Activated naive CD4-positive, alpha-beta T cell treated with Interleukin-2 at 50 U/mL for 16 hours (primary cell): ENCODE data around the gene CNTNAP4.

Experiments used
- DNase-seq: peaks from one replicate; pipeline ENCODE4 v3.0.0-alpha.2; 2020

Gene CNTNAP4

GRCh38 chr16:76309639-76310335, 32.6 kb downstream of the CNTNAP4 start:
- no peak for DNase-seq

DNA sequence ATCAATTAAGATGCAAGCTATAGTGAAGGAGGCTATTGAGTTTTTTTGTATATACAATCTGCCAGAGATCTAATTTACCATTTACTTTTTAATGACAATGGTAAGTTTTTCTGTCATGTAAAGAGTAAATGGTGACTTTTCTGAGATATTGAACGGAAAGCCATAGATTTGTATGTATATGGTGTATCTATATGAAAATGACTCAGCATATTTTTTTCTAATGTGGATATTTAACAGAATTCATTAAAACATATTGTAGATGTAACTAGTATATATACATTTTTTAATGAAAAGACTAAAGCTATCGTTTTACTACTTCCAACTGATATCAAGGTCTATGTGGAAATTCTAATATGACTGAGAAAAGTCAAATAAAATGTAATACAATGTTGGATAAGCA, 34.1 kb downstream of the CNTNAP4 start:
- DNase-seq = no peak

DNA sequence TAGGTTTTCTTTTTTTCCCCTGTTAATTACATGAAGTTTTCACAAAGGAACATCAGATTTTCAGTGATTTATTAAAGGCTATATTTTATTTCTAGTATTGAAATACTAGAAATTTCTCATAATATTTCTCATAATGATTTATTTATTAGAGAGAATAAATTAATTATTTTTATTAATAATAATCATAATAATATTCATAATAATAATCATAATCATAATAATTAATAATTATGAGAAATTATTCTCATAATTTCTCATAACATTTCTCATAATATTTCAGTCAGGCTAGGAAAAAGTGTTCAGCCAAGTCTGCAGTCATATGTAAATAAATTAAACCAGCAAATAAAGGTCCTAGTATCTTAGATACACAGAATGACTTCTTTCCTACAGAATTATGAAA, 41.4 kb downstream of the CNTNAP4 start:
- no peak for DNase-seq

DNA sequence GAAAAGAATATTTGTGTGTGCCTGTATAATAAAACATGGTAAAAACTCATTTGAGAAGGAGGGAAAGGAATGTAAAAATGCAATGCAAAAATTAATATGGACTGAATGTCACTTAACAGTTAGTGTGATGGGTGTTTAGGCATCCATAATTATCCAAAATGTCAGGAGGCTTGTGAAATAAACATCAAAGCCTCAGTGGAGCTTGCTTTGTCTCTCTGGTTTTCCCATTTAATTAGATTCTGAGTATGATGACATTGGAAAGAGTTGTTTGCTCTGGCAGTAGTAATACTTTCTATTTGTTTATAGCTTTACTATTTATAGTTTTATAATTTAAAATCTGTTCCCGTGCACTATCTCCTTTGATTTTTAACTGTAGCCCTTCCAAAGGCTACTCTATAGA, 51.9 kb downstream of the CNTNAP4 start:
- DNase-seq = no peak

DNA sequence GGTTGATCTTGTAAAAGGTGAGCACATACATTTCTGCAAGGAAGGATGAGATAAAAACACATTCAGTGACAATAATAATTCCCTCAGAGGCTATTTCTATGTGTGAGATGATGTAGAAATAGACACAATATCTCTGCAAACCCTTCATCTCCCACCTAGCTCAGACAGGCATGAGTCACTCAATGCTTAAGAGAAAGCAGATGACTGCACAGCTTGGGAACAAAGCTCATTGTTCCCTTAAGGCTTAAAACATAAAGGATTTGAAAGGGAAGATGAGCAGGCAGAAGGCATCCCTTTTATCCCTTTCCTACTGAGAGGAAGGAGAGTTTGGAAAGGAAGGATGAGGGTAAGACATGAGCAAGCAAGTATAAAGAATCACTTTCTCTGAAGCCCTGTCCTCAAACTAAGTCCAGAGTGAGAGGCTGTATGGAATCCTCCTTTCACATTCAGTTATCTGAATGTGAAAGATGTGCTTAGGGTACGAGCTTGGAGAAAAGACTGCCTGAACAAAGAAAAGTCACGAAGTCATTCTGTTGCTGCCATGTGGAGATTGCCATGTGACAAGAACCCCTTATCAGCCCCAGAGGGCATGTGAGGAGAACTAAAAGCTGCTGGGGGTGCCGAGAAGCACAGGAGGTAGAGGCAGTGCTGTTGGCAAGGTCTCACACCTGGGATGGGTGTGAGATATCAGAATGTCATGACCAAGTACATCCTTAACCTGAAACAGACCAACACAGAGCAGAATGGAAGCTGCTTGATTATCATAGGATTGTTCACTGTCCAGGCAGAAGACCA, 58.2 kb downstream of the CNTNAP4 start:
- no peak for DNase-seq

DNA sequence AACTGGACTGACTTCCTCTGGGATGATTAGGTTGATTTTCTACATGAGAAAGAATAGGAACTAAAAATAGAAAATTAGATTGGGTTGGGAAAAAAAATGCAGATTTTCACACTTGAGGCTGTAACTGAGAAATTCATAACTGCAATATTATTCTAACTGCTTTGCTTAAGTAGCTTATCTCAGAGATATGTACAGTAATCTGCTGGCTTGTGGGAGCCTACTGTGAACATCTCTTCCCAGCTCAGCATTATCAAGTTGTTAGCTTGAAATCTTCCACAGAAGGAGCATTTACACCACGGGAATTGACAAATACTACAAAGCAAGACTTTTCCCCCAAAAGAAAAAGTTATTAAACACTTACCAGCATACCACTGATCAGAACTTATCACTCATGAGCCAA, 58.9 kb downstream of the CNTNAP4 start:
- DNase-seq = no peak

GRCh38 chr16:76338472-76338871, 61.3 kb downstream of the CNTNAP4 start:
- no peak for DNase-seq

- no peak for DNase-seq
Observed at GRCh38 chr16:76343769-76344168, 66.6 kb downstream of the CNTNAP4 start.

GRCh38 chr16:76345163-76345661, 68.0 kb downstream of the CNTNAP4 start:
- no peak for DNase-seq

GRCh38 chr16:76346210-76346609, 69.0 kb downstream of the CNTNAP4 start:
- DNase-seq = no peak

- DNase-seq = no peak
Observed at GRCh38 chr16:76351441-76351840, 74.2 kb downstream of the CNTNAP4 start.

- DNase-seq = no peak
Observed at GRCh38 chr16:76360404-76360803, 83.2 kb downstream of the CNTNAP4 start.

DNA sequence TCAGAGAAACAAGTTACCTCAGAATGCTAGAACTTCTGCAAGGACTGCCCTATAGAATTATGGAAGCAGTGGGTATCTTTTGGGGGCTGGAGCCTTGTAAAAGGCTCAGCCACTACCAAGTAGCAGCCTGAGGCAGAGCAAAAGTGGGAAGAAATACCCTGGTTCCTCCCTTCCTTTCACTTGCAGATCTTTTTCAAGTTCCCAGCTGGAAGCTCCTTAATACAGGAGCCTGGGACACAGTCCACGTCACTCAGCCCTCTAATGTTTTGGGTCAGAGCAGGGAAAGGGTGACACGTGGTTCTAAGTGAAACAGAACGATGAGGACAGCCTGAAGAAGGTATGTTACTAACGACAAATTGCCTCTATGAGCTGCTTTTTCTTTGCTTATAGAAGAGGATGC, 93.1 kb downstream of the CNTNAP4 start:
- DNase-seq = no peak

- DNase-seq = no peak
Observed at GRCh38 chr16:76371441-76371840, 94.2 kb downstream of the CNTNAP4 start.

DNA sequence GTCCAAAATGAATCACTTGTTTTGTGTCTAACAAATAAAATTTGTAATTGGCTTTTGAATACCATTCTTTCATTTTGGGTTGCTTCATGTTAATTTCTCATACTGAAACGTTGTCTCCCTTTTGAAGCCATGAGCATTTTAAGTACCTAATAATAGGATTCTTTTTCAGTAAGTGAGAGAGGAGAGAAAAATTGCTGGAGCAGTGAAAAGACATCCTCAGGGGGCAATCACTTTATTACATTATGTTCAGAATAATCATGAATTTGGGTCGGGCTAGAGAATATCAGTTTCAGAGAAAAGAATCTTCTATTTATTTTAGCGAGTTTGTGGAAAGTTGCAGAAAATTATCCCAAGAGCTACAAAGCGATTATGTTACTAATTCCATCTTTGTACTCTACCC, 96.8 kb downstream of the CNTNAP4 start:
- no peak for DNase-seq

- no peak for DNase-seq
Observed at GRCh38 chr16:76376988-76377387, 99.8 kb downstream of the CNTNAP4 start.

DNA sequence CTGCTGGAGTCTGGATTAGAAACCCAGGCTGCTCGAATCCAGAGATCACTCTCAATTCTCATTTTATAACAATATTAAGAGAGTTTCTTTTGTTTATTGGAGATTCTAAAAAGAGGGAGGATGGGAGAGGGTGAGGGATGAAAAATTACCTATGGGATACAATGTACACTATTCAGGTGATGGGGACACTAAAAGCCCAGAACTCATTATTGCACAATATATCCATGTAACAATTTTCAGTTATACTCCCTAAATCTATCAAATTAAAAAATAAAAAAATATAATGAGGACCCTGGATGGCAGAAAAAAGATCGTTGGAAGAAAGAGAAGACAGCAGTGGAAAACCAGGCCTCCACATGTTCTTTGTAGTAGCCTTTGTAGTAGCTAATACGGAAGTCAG, 100.8 kb downstream of the CNTNAP4 start:
- DNase-seq = no peak

GRCh38 chr16:76381096-76381495, 103.9 kb downstream of the CNTNAP4 start:
- no peak for DNase-seq

- no peak for DNase-seq
Observed at GRCh38 chr16:76385601-76386230, 108.5 kb downstream of the CNTNAP4 start.

GRCh38 chr16:76386784-76387183, 109.6 kb downstream of the CNTNAP4 start:
- DNase-seq = no peak

DNA sequence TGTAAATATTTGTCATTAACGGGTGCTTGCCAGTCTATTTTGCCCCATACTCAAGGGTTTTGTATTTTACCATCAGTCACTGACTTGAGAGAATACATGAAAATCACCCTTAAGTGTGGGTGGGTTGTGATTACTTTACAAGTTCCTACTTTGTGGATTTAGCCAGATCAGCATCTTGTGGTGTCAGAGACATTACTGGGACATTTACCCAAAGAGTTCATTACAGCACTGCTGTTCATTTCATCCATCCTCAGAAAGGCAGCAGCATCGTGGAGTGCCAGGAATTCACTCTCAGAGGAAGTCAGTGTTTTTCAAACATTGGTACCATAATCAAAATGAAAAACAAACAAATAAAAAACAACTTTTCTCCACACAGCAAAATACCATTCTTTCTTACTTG, 110.8 kb downstream of the CNTNAP4 start:
- no peak for DNase-seq

DNA sequence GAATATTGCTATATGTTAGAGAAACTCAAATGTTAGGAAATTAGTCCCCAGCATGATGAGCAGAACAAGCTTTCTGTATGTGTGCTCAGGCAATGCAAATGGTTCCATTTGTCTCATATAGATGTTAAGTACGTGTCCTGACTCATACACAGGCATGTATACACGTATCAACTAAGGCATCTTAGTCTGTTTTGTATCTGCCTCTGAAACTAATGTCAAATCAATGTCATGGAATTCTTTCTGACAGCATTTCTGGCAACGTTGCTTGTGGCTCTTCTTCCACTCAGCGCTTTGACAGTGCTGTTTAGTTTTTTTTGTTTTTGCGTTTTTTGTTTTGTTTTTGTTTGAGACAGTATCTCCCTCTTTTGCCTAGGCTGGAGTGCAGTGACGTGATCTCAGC, 111.9 kb downstream of the CNTNAP4 start:
- no peak for DNase-seq

DNA sequence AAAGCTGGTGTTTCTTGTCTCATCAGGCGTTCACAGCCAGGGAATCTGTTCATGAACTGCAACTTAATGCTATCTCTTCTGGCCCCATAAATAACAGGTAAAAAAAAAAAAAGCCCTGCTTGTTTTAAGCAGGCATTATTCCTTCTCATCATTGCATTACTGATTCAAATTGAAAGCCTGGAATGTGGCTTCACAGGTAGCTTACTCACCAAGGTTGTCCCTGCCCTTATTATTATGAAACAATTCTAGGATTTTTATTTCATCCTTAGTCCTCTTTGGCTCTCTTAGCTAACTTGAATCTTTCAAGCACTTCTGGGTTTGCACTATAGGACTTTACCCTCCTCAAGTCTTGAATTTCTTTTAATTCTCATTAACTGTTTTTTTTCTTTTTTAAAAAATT, 113.3 kb downstream of the CNTNAP4 start:
- DNase-seq = no peak

GRCh38 chr16:76396977-76397376, 119.8 kb downstream of the CNTNAP4 start:
- DNase-seq = no peak
